ENCODE results near the gene SCN2A.
"Not testable (repeated sequence)": the region's sequence is repeated elsewhere in the genome, so short reads cannot be mapped to it uniquely, and the experiment has no call there.

SCN2A gene

GRCh38 chr2:165256618-165257017, 17.4 kb downstream of the SCN2A start:
- DNase-seq (ENCODE audit: low read depth), result no peak
- no peak overlapping the region for H3K4me3 ChIP-seq (ENCODE audit: low read depth, low read length)
- no peak for TF ChIP-seq MAX (IDR thresholded peaks at IDR 0.05; ENCODE audit: low read depth, low read length)
- TF ChIP-seq POLR2A (IDR thresholded peaks at IDR 0.05; ENCODE audit: extremely low read depth, insufficient read length), result no peak
- no peak for TF ChIP-seq MYC (IDR thresholded peaks at IDR 0.05; ENCODE audit: low read depth, low read length)
- no peak for TF ChIP-seq CTCF (IDR thresholded peaks at IDR 0.05; ENCODE audit: low read depth, low read length)

- H3K4me3 ChIP-seq (ENCODE audit: low read depth, low read length); DNase-seq (ENCODE audit: low read depth): not testable (repeated sequence)
Observed at GRCh38 chr2:165260347-165260746, 21.1 kb downstream of the SCN2A start.

GRCh38 chr2:165268754-165269153, 29.5 kb downstream of the SCN2A start:
- no peak for TF ChIP-seq MYC (IDR thresholded peaks at IDR 0.05; ENCODE audit: low read depth, low read length)
- no peak for TF ChIP-seq CTCF (IDR thresholded peaks at IDR 0.05; ENCODE audit: low read depth, low read length)
- TF ChIP-seq POLR2A (IDR thresholded peaks at IDR 0.05; ENCODE audit: extremely low read depth, insufficient read length), result no peak
- TF ChIP-seq MAX (IDR thresholded peaks at IDR 0.05; ENCODE audit: low read depth, low read length), result no peak
- no peak for DNase-seq (ENCODE audit: low read depth)
- no peak overlapping the region for H3K4me3 ChIP-seq (ENCODE audit: low read depth, low read length)

- DNase-seq (ENCODE audit: low read depth), result no peak
- TF ChIP-seq MYC (IDR thresholded peaks at IDR 0.05; ENCODE audit: low read depth, low read length) (no peak), POLR2A (IDR thresholded peaks at IDR 0.05; ENCODE audit: extremely low read depth, insufficient read length) (no peak), MAX (IDR thresholded peaks at IDR 0.05; ENCODE audit: low read depth, low read length) (no peak), CTCF (IDR thresholded peaks at IDR 0.05; ENCODE audit: low read depth, low read length) (no peak)
- no peak overlapping the region for H3K4me3 ChIP-seq (ENCODE audit: low read depth, low read length)
Observed at GRCh38 chr2:165273176-165273575, 34.0 kb downstream of the SCN2A start.

GRCh38 chr2:165274698-165275097, 35.5 kb downstream of the SCN2A start:
- DNase-seq (ENCODE audit: low read depth), result no peak
- TF ChIP-seq POLR2A (IDR thresholded peaks at IDR 0.05; ENCODE audit: extremely low read depth, insufficient read length) (no peak), CTCF (IDR thresholded peaks at IDR 0.05; ENCODE audit: low read depth, low read length) (no peak)
- no peak overlapping the region for H3K4me3 ChIP-seq (ENCODE audit: low read depth, low read length)

- no peak overlapping the region for H3K4me3 ChIP-seq (ENCODE audit: low read depth, low read length)
- no peak for DNase-seq (ENCODE audit: low read depth)
- TF ChIP-seq MYC (IDR thresholded peaks at IDR 0.05; ENCODE audit: low read depth, low read length), result no peak
- TF ChIP-seq MAX (IDR thresholded peaks at IDR 0.05; ENCODE audit: low read depth, low read length), result no peak
- no peak for TF ChIP-seq CTCF (IDR thresholded peaks at IDR 0.05; ENCODE audit: low read depth, low read length)
- no peak for TF ChIP-seq POLR2A (IDR thresholded peaks at IDR 0.05; ENCODE audit: extremely low read depth, insufficient read length)
Observed at GRCh38 chr2:165275932-165276331, 36.7 kb downstream of the SCN2A start.

Measured in NB4 (cell line).